H9 (cell line): ENCODE measurements around the gene C11orf16. TPM values are rescaled to one million over a fixed set of nuclear protein-coding genes. Genes with fewer than 3 reads are reported as not detected.

Experiments used
- DNase-seq: peaks from one replicate; pipeline ENCODE4 v3.0.0-alpha.2; 2017
- H2AFZ ChIP-seq: one replicate; pipeline ENCODE4 v1.6.1; 2013; ENCODE audit warnings: mild to moderate bottlenecking, low read length, control low read depth, moderate library complexity
- H2AK5ac ChIP-seq: 2 replicates; pipeline ENCODE4 v1.6.1; 2013; ENCODE audit warnings: low read length, control low read depth, mixed read lengths; ENCODE audit not compliant: insufficient read length
- H2BK120ac ChIP-seq: one replicate; pipeline ENCODE4 v1.6.1; 2013; ENCODE audit warnings: low read depth, mild to moderate bottlenecking, low read length, control low read depth, inconsistent platforms; ENCODE audit not compliant: poor library complexity, severe bottlenecking
- H2BK12ac ChIP-seq: 2 replicates; pipeline ENCODE4 v1.6.1; 2013; ENCODE audit warnings: low read length, control low read depth, mixed read lengths, low read depth; ENCODE audit not compliant: insufficient read length
- H2BK15ac ChIP-seq: 2 replicates; pipeline ENCODE4 v1.6.1; 2013; ENCODE audit warnings: low read depth, low read length, control low read depth
- H2BK20ac ChIP-seq: one replicate; pipeline ENCODE4 v1.6.1; 2013; ENCODE audit warnings: low read depth, mild to moderate bottlenecking, low read length, control low read depth, inconsistent platforms; ENCODE audit not compliant: poor library complexity, severe bottlenecking
- H2BK5ac ChIP-seq: 2 replicates; pipeline ENCODE4 v1.6.1; 2013; ENCODE audit warnings: low read length, control low read depth, mixed read lengths; ENCODE audit not compliant: insufficient read length
- H3K14ac ChIP-seq: 2 replicates; pipeline ENCODE4 v1.6.1; 2013; ENCODE audit warnings: low read length, control low read depth; ENCODE audit not compliant: insufficient read depth
- H3K18ac ChIP-seq: 2 replicates; pipeline ENCODE4 v1.6.1; 2013; ENCODE audit warnings: low read depth, mild to moderate bottlenecking, mixed read lengths, low read length, control low read depth; ENCODE audit not compliant: insufficient read length
- H3K23ac ChIP-seq: 2 replicates; pipeline ENCODE4 v1.6.1; 2013; ENCODE audit warnings: low read length, control low read depth, mixed read lengths, low read depth; ENCODE audit not compliant: insufficient read length
- H3K23me2 ChIP-seq: 2 replicates; pipeline ENCODE4 v1.6.1; 2013; ENCODE audit warnings: low read depth, mild to moderate bottlenecking, mixed read lengths, low read length, control low read depth; ENCODE audit not compliant: insufficient read length, poor library complexity, severe bottlenecking
- H3K27ac ChIP-seq: 2 replicates; pipeline ENCODE4 v1.5.1; 2013; ENCODE audit warnings: low read length, control low read depth, mixed read lengths, low read depth; ENCODE audit not compliant: insufficient read length
- H3K27me3 ChIP-seq: 2 replicates; pipeline ENCODE4 v1.6.1; 2013; ENCODE audit warnings: low read length, control low read depth, inconsistent platforms; ENCODE audit not compliant: insufficient read depth
- H3K4ac ChIP-seq: 2 replicates; pipeline ENCODE4 v1.6.1; 2013; ENCODE audit warnings: low read depth, mild to moderate bottlenecking, control low read depth, inconsistent platforms, low read length, moderate library complexity
- H3K4me1 ChIP-seq: 2 replicates; pipeline ENCODE4 v1.6.1; 2013; ENCODE audit warnings: low read length, control low read depth, inconsistent platforms; ENCODE audit not compliant: insufficient read depth
- H3K4me2 ChIP-seq: 2 replicates; pipeline ENCODE4 v1.6.1; 2013; ENCODE audit warnings: low read length, control low read depth, mixed read lengths; ENCODE audit not compliant: insufficient read length, insufficient read depth
- H3K56ac ChIP-seq: 2 replicates; pipeline ENCODE4 v1.6.1; 2013; ENCODE audit warnings: low read depth, mild to moderate bottlenecking, mixed read lengths, low read length, control low read depth; ENCODE audit not compliant: insufficient read length
- H3K79me1 ChIP-seq: 2 replicates; pipeline ENCODE4 v1.6.1; 2013; ENCODE audit warnings: low read depth, mild to moderate bottlenecking, moderate library complexity, low read length, control low read depth, inconsistent platforms; ENCODE audit not compliant: insufficient read depth, poor library complexity, severe bottlenecking
- H3K79me2 ChIP-seq: 2 replicates; pipeline ENCODE4 v1.6.1; 2013; ENCODE audit warnings: low read length, control low read depth, inconsistent platforms; ENCODE audit not compliant: insufficient read depth
- H3K9ac ChIP-seq: 2 replicates; pipeline ENCODE4 v1.6.1; 2013; ENCODE audit warnings: low read length, control low read depth, mixed read lengths; ENCODE audit not compliant: insufficient read length; ENCODE audit errors: extremely low read depth
- H3K9me3 ChIP-seq: one replicate; pipeline ENCODE4 v1.6.1; 2013; ENCODE audit warnings: low read depth, low read length, inconsistent platforms; ENCODE audit not compliant: control insufficient read depth
- H3T11ph ChIP-seq: one replicate; pipeline ENCODE4 v1.6.1; 2013; ENCODE audit warnings: mild to moderate bottlenecking, low read length, control low read depth, inconsistent platforms
- H4K20me1 ChIP-seq: one replicate; pipeline ENCODE4 v1.6.1; 2013; ENCODE audit not compliant: control insufficient read depth, insufficient read length, insufficient read depth
- H4K5ac ChIP-seq: 2 replicates; pipeline ENCODE4 v1.6.1; 2013; ENCODE audit warnings: low read depth, mild to moderate bottlenecking, mixed read lengths, low read length, control low read depth; ENCODE audit not compliant: insufficient read length
- H4K8ac ChIP-seq: replicated peaks from 2 replicates; pipeline ENCODE4 v1.6.1; 2013; ENCODE audit warnings: low read length, control low read depth, mixed read lengths, low read depth; ENCODE audit not compliant: insufficient read length
- H4K91ac ChIP-seq: 2 replicates; pipeline ENCODE4 v1.6.1; 2013; ENCODE audit warnings: low read depth, mild to moderate bottlenecking, moderate library complexity, mixed read lengths, low read length, control low read depth; ENCODE audit not compliant: insufficient read length
- H3K27ac Mint-ChIP-seq, 3 experiments: 2 replicates in 2 of 3; 3 replicates in 1 of 3; pipeline ENCODE4 v1.8.0; 2020 to 2021; ENCODE audit warnings: mixed read lengths in 3 of 3, mild to moderate bottlenecking in 1 of 3, moderate library complexity in 1 of 3
- H3K27me3 Mint-ChIP-seq: 2 replicates; pipeline ENCODE4 v1.8.0; 2021; ENCODE audit warnings: low read depth, mild to moderate bottlenecking, moderate library complexity, mixed read lengths
- H3K36me3 Mint-ChIP-seq, 3 experiments: 2 replicates in 2 of 3; 3 replicates in 1 of 3; pipeline ENCODE4 v1.8.0; 2020 to 2021; ENCODE audit warnings: low read depth in 3 of 3, mixed read lengths in 3 of 3; ENCODE audit not compliant: insufficient read depth in 1 of 3
- H3K4me1 Mint-ChIP-seq, 2 experiments: 2 replicates each; pipeline ENCODE4 v1.8.0; 2020; ENCODE audit warnings: mixed read lengths in 2 of 2
- H3K4me3 Mint-ChIP-seq, 2 experiments: 2 replicates in 1 of 2; 3 replicates in 1 of 2; pipeline ENCODE4 v1.8.0; 2020 to 2021; ENCODE audit warnings: mild to moderate bottlenecking in 2 of 2, mixed read lengths in 2 of 2, moderate library complexity in 1 of 2
- H3K9me3 Mint-ChIP-seq, 2 experiments: 2 replicates in 1 of 2; 3 replicates in 1 of 2; pipeline ENCODE4 v1.8.0; 2020; ENCODE audit warnings: mild to moderate bottlenecking in 2 of 2, mixed read lengths in 2 of 2, moderate library complexity in 1 of 2
- CTCF ChIP-seq: fragments of 200-600 bp; sonication (generic); conservative IDR thresholded peaks from 3 replicates; pipeline ENCODE4 v1.8.0; 2021; ENCODE audit warnings: antibody characterized with exemption, mild to moderate bottlenecking
- WGBS: extraction: QIAGEN DNeasy Blood & Tissue Kit; methylation state at CpG from one replicate; pipeline ENCODE4 v1.1.7; 2013; ENCODE audit warnings: missing lambda C conversion rate, low lambda C conversion rate, mixed read lengths; ENCODE audit not compliant: insufficient read length; ENCODE audit errors: extremely low coverage; 5-methylcytosine and 5-hydroxymethylcytosine counted together
- total RNA-seq: library from RNA; stranded (reverse); gene quantifications from 2 replicates; pipeline ENCODE4 v1.2.1, GENCODE V29; 2021

Gene C11orf16
- total RNA-seq, 1 experiment from 2014 or later, result 0.15 TPM

GRCh38 chr11:8971924-8972316 lies 39.2 kb upstream of the C11orf16 start:
- Histone ChIP-seq H3K79me1 (no peaks in the 10 kb centered on the region), H4K5ac (no peak overlapping the region), H3K79me2 (no peaks in the 10 kb centered on the region), H3K56ac (no peak overlapping the region), H3K27me3 (no peaks in the 10 kb centered on the region), H4K8ac (no peak overlapping the region), H3K4me1 (no peaks in the 10 kb centered on the region), H3K23me2 (no peaks in the 10 kb centered on the region), H2BK15ac (no peak overlapping the region), H3K4ac (no peak overlapping the region), H2BK12ac (no peak overlapping the region), H2AK5ac (no peak overlapping the region), H2BK120ac (no peak overlapping the region), H3K4me2 (no peak overlapping the region), H3K9ac (no peak overlapping the region), H3T11ph (no peak overlapping the region), H3K14ac (no peak overlapping the region), H3K27ac (no peak overlapping the region), H2BK5ac (no peak overlapping the region), H3K9me3 (no peaks in the 10 kb centered on the region), H3K18ac (no peak overlapping the region), H2BK20ac (no peak overlapping the region), H4K20me1 (no peaks in the 10 kb centered on the region), H2AFZ (no peak overlapping the region), H3K23ac (no peak overlapping the region), H4K91ac (no peak overlapping the region)
- Mint-ChIP-seq H3K27me3 (no peaks in the 10 kb centered on the region; the same call in 1 of the 2 replicates), H3K27ac (no peak overlapping the region), H3K4me1 (no peaks in the 10 kb centered on the region), H3K9me3 (peaks cover under 1 to 5% of the 10 kb centered on the region in 2 experiments; a peak in 1 of 5 replicates), H3K4me3 (no peak overlapping the region), H3K36me3 (peaks cover 0 to 6% (median under 1%) of the 10 kb centered on the region in 3 experiments; a peak in 4 of 7 replicates)
- TF ChIP-seq CTCF, result no peak
- no peak for DNase-seq
- no CpG with 5 or more reads among the region's 1 CpG for WGBS
